Liver (tissue), 3 donors: Measurements from ENCODE around the gene STK38L.

Experiments used
- RXRA ChIP-seq, 2 donors: IDR thresholded peaks; 2 replicates each; pipeline ENCODE4 v1.6.1; 2017 to 2018; ENCODE audit warnings: antibody characterized with exemption in 2 of 2, mild to moderate bottlenecking in 1 of 2
- TF ChIP-seq, protein P1 (sequence below): fragments of 150-350 bp; IDR thresholded peaks from 2 replicates; pipeline ENCODE4 v1.5.1; 2017; ENCODE audit warnings: improper control_type of control experiment, low read depth, low read length; ENCODE audit not compliant: missing input control
- TF ChIP-seq, protein P2 (sequence below): IDR thresholded peaks from 2 replicates; pipeline ENCODE4 v1.6.1; 2016; ENCODE audit warnings: antibody characterized with exemption
- donor health status: healthy.
- donor health status: healthy.

DNA sequence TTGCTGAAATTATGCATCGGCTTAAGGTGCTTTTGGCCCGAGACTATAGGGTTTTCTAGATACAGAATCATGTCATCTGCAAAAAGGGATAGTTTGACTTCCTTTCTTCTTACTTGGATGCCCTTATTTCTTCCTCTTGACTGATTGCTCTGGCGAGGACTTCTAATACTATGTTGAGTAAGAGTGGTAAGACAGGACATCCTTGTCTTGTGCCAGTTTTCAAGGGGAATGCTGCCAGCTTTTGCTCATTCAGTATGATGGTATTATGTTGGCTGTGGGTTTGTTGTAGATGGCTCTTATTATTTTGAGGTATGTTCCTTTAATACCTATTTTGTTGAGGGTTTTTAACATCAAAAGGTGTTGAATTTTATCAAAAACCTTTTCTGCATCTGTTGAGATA, 96.9 kb downstream of the STK38L start:
- TF ChIP-seq, protein P1, sequence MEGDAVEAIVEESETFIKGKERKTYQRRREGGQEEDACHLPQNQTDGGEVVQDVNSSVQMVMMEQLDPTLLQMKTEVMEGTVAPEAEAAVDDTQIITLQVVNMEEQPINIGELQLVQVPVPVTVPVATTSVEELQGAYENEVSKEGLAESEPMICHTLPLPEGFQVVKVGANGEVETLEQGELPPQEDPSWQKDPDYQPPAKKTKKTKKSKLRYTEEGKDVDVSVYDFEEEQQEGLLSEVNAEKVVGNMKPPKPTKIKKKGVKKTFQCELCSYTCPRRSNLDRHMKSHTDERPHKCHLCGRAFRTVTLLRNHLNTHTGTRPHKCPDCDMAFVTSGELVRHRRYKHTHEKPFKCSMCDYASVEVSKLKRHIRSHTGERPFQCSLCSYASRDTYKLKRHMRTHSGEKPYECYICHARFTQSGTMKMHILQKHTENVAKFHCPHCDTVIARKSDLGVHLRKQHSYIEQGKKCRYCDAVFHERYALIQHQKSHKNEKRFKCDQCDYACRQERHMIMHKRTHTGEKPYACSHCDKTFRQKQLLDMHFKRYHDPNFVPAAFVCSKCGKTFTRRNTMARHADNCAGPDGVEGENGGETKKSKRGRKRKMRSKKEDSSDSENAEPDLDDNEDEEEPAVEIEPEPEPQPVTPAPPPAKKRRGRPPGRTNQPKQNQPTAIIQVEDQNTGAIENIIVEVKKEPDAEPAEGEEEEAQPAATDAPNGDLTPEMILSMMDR: no peak
- no peak for TF ChIP-seq RXRA (IDR thresholded peaks at IDR 0.05)
- TF ChIP-seq, protein P2, sequence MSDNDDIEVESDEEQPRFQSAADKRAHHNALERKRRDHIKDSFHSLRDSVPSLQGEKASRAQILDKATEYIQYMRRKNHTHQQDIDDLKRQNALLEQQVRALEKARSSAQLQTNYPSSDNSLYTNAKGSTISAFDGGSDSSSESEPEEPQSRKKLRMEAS: no peak
